T-helper 9 cell (primary cell): ENCODE data around the gene MPLKIP.
"Not testable (repeated sequence)": the region's sequence is repeated elsewhere in the genome, so short reads cannot be mapped to it uniquely, and the experiment has no call there.

Source experiments
- DNase-seq: peaks from one replicate; pipeline ENCODE4 v3.0.0-alpha.2; 2020

MPLKIP gene

GRCh38 chr7:40122940-40123254, 11.5 kb downstream of the MPLKIP start:
- no peak for DNase-seq

DNA sequence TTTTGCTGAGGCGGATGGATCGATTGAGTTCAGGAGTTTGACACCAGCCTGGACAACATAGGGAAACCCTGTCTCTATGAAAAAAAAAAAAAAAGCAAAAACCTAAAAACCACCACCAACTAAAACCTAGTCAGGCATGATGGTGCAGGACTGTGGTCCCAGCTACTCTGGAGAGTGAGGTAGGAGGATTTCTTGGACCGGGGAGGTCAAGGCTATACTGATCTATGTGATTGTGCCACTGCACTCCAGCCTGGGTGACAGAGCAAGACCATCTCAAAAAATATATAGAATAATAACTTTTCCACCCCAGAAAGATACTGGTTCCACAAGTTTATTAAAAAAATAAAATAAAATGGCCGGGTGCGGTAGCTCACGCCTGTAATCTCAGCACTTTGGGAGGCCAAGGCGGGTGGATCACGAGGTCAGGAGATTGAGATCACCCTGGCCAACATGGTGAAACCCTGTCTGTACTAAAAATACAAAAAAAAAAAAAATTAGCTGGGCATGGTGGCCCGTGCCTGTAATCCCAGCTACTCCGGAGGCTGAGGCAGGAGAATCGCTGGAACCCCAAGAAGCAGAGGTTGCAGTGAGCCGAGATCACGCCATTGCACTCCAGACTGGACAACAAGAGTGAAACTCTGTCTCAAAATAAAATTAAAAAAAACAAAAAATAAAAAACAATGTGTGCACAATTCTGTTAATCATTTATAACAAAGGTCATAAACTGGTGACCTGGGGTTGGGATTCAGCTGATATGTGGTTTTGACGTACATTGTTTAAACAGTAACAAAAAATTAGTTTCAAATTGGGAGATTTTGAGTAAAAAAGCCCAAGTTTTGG, 12.1 kb downstream of the MPLKIP start:
- not testable (repeated sequence) for DNase-seq

DNA sequence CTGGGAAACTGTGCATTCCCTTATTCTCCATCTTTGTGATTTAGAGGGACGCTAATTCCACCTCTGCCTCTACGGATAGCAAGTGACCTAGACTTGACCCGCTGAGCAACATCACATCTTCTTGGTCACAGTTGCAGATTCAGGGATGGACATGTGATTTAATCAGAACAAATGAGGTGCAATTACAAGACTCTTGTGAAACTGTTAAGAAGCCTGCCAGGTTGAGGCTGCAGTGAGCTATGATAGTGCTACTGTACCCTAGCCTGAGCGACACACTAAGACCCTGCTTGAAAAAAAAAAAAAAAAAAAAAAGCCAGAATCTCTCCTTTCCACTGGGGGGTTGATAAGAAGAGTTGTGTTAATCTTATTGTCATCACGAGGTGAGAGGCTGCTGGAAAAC, 14.4 kb downstream of the MPLKIP start:
- DNase-seq = no peak

DNA sequence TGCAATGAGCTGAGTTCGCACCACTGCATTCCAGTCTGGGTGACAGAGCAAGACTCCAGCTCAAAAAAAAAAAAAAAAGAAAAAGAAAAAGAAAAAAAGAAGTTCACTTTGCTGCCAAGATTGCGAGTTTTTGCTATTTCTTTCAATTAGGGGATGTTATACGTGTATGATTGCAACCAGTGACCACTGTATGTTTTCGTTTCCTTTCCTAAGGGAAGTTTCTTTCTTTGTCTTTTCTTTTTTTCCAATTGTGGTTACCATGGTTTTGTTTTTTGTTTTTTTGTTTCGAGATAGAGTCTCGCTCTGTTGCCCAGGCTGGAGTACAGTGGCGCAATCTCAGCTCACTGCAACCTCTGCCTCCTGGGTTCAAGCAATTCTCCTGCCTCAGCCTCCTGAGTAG, 16.2 kb downstream of the MPLKIP start:
- not testable (repeated sequence) for DNase-seq

GRCh38 chr7:40117199-40117598, 17.2 kb downstream of the MPLKIP start:
- not testable (repeated sequence) for DNase-seq

- no peak for DNase-seq
These were observed 18.5 kb downstream of the MPLKIP start for GRCh38 chr7:40115936-40116335.

DNA sequence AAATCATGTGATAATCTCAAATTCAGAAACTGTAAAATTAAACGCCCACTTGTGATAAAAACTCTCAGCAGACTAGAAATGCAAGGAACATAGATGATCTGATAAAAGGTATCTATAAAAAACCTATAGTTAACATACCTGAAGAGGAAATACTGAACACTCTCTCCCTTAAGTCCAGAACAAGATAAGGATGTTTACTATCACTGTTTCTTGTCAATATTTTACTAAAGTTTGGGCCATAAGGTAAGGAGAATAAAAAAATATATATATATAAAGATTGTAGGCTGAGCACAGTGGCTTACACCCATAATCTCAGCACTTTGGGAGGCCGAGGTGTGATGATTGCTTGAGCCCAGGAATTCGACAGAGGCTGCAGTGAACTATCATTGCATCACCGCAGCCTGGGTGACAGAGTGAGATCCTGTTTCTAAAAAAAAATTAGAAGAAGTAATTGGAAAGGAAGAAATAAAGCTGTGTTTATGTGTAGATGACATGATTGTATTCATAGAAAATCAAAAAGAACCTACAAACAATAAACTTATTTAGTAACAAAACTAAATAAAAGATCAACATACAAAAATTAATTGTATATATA, 28.4 kb downstream of the MPLKIP start:
- DNase-seq = no peak

- DNase-seq = no peak
These were observed 31.5 kb downstream of the MPLKIP start for GRCh38 chr7:40102897-40103296.

- DNase-seq = no peak
These were observed 33.2 kb downstream of the MPLKIP start for GRCh38 chr7:40101201-40101600.

GRCh38 chr7:40099837-40100236, 34.6 kb downstream of the MPLKIP start:
- DNase-seq = no peak

- DNase-seq = no peak
These were observed 35.6 kb downstream of the MPLKIP start for GRCh38 chr7:40098810-40099209.

GRCh38 chr7:40097728-40098127, 36.7 kb downstream of the MPLKIP start:
- DNase-seq = no peak

GRCh38 chr7:40095695-40096327, 38.6 kb downstream of the MPLKIP start:
- DNase-seq = no peak

DNA sequence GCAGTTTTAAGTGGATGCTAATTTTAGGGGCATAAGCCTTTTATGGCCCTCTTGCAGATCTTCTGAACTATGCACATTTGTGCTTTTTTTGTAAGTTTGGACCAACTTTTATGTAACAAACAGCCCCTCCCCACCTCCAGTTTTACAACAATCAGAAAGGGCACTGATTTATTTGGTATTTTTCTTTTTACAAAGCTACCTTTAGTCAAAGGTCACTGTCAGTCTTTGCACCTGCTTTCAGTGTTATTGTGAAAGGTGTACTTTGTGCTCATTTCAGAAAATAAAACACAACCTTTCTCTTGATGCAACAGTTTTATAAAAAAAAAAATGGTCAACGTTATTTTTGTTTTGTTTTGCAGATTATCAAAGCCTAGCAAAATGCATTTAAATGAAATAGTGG, 39.2 kb downstream of the MPLKIP start:
- DNase-seq = no peak

- DNase-seq = no peak
These were observed 40.6 kb downstream of the MPLKIP start for GRCh38 chr7:40093631-40094350.

DNA sequence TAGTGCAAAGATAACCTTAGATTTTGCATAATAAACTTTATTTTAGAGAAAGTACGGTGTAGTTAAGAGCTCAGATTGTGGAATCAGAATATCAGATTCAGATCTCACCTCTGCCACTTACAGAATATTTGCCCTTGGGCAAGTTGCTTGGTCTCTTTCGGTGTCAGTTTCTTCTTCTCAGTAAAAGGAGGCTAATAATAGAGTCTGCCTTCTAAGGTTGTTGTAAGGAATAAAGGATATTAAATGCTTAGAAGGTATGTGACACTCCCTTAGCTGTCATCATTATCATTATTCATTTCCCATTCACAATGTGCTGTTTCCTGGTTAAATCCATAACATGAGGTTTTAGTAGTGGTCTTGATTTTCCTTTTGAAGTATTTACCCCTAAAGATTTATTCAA, 42.2 kb downstream of the MPLKIP start:
- DNase-seq = no peak

DNA sequence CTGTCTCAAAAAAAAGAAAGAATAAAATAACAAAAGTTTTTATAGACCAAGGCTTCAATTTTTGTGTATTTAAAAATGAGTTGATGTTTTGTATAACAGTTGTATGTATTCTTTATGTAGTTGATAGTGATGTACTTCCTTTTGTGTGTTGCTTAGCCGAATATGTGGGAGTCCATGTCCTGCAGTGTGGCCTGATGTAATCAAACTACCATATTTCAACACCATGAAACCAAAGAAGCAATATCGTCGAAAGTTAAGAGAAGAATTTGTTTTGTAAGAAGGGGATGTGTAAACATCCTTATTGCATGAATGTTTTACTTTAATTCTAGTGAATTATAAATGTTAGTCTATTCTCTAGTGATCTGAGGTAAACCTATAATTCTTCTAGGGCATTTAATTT, 56.6 kb downstream of the MPLKIP start:
- DNase-seq = no peak
